Esophagus squamous epithelium (tissue), 5 donors: ENCODE results near the gene TTK. TPM values are rescaled to one million over a fixed set of nuclear protein-coding genes. Genes with fewer than 3 reads are reported as not detected.

Source experiments
- DNase-seq: peaks from one replicate; lab custom pipeline; 2025; lab: John Stamatoyannopoulos, UW
- H3K27ac ChIP-seq, 4 donors: fragments of 200-600 bp; sonication (generic); one replicate each; pipeline ENCODE4 v1.5.1; 2016 to 2019; ENCODE audit warnings: mild to moderate bottlenecking in 1 of 4
- H3K27me3 ChIP-seq, 4 donors: fragments of 200-600 bp; sonication (generic); 1 replicate in 3 of 4; 2 replicates in 1 of 4; pipeline versions ENCODE4 v1.5.1 to v1.6.0; 2017 to 2021; ENCODE audit warnings: antibody characterized with exemption in 1 of 4
- H3K36me3 ChIP-seq, 3 donors: fragments of 200-600 bp; sonication (generic); one replicate each; pipeline ENCODE4 v1.5.1; 2016 to 2019
- H3K4me1 ChIP-seq, 3 donors: fragments of 200-600 bp; sonication (generic); one replicate each; pipeline ENCODE4 v1.5.1; 2017 to 2019
- H3K4me3 ChIP-seq, 4 donors: fragments of 200-600 bp; sonication (generic); 1 replicate in 3 of 4; 2 replicates in 1 of 4; pipeline ENCODE4 v1.5.1; 2016 to 2019; ENCODE audit warnings: mild to moderate bottlenecking in 2 of 4, moderate library complexity in 1 of 4
- H3K9me3 ChIP-seq, 3 donors: fragments of 200-600 bp; sonication (generic); one replicate each; pipeline ENCODE4 v1.5.1; 2016 to 2019
- CTCF ChIP-seq, 6 experiments: fragments of 450-650 bp in 4 of 6; fragments of 200-600 bp in 2 of 6; sonication (generic) in 2 of 6; IDR thresholded peaks; one replicate each; pipeline ENCODE4 v1.5.1; 2016 to 2019; ENCODE audit warnings: antibody characterized with exemption in 6 of 6, mild to moderate bottlenecking in 4 of 6, moderate library complexity in 4 of 6
- POLR2A ChIP-seq, 4 donors: fragments of 450-650 bp; IDR thresholded peaks; one replicate each; pipeline ENCODE4 v1.6.1; 2017; ENCODE audit warnings: antibody characterized with exemption in 4 of 4, mild to moderate bottlenecking in 4 of 4, moderate library complexity in 3 of 4
- WGBS, 2 donors: methylation state at CpG; one replicate each; pipeline ENCODE4 v1.1.5; 2018; 5-methylcytosine and 5-hydroxymethylcytosine counted together
- intact Hi-C: fragments of 100-400 bp; cut with DNase I; formaldehyde crosslinking; loops from one replicate; pipeline ENCODE4 v1.15.0; 2022
- total RNA-seq, 4 donors: library from RNA; depleted of rRNA; stranded (reverse); fragments of >200 nt; gene quantifications; one replicate each; pipeline ENCODE4 v1.1.0, GENCODE V29; 2016
- donor health status: DM: yes; HTN: yes; CAD: no.

TTK gene
- total RNA-seq, 4 donors from 2014 or later: 2.7 to 18.3 (median 9.8) TPM

- TF ChIP-seq POLR2A (IDR thresholded peaks at IDR 0.05) (no peak), CTCF (IDR thresholded peaks at IDR 0.05) (no peak)
- no peaks in the 10 kb centered on the region for H3K27me3 ChIP-seq
- no peak overlapping the region for H3K4me3 ChIP-seq
- no peaks in the 10 kb centered on the region for H3K4me1 ChIP-seq
- peaks cover 0 to 6% (median 0%) of the 10 kb centered on the region in 3 donors for H3K9me3 ChIP-seq
- H3K27ac ChIP-seq: no peak overlapping the region
- DNase-seq: no peak
- intact Hi-C loops: no loop called here
- H3K36me3 ChIP-seq: no peaks in the 10 kb centered on the region
These were observed 33.3 kb upstream of the TTK start for GRCh38 chr6:79971193-79971592.

- 71 to 81% methylated on average over 4 of the region's 4 CpGs for WGBS, 2 donors
- Histone ChIP-seq H3K9me3 (no peaks in the 10 kb centered on the region), H3K36me3 (no peaks in the 10 kb centered on the region), H3K27me3 (no peaks in the 10 kb centered on the region), H3K4me3 (no peak overlapping the region), H3K4me1 (peaks cover 4 to 19% (median 5%) of the 10 kb centered on the region in 3 donors), H3K27ac (no peak overlapping the region)
- intact Hi-C loops: no loop called here
- no peak for TF ChIP-seq POLR2A (IDR thresholded peaks at IDR 0.05)
- no peak for TF ChIP-seq CTCF (IDR thresholded peaks at IDR 0.05)
- no peak for DNase-seq
These were observed 22.8 kb upstream of the TTK start for GRCh38 chr6:79981652-79982051.

GRCh38 chr6:79984261-79984660 lies 20.2 kb upstream of the TTK start:
- Histone ChIP-seq H3K9me3 (no peaks in the 10 kb centered on the region), H3K27ac (peak overlapping the region; percentile 31 to 80 (median 72)), H3K36me3 (no peaks in the 10 kb centered on the region), H3K27me3 (no peaks in the 10 kb centered on the region), H3K4me3 (no peak overlapping the region), H3K4me1 (peaks cover 4 to 19% (median 5%) of the 10 kb centered on the region in 3 donors)
- intact Hi-C loops: no loop called here
- 38 to 39% methylated on average over 1 to 2 of the region's 2 CpGs for WGBS, 2 donors
- peak in 4 of 6 experiments; percentile 19 to 55 (median 39) for TF ChIP-seq CTCF (IDR thresholded peaks at IDR 0.05)
- TF ChIP-seq POLR2A (IDR thresholded peaks at IDR 0.05): no peak
- DNase-seq: no peak

GRCh38 chr6:79985128-79985527 lies 19.3 kb upstream of the TTK start:
- Histone ChIP-seq H3K4me1 (peaks cover 4 to 19% (median 5%) of the 10 kb centered on the region in 3 donors), H3K27me3 (no peaks in the 10 kb centered on the region), H3K27ac (peak overlapping the region in 3 of 4 donors; percentile 69 to 80 (median 76)), H3K4me3 (no peak overlapping the region), H3K9me3 (no peaks in the 10 kb centered on the region), H3K36me3 (no peaks in the 10 kb centered on the region)
- DNase-seq: no peak
- no peak for TF ChIP-seq POLR2A (IDR thresholded peaks at IDR 0.05)
- no peak for TF ChIP-seq CTCF (IDR thresholded peaks at IDR 0.05)
- intact Hi-C loops: no loop called here

GRCh38 chr6:79989641-79990040 lies 14.8 kb upstream of the TTK start:
- Histone ChIP-seq H3K4me1 (peaks cover 2 to 9% (median 3%) of the 10 kb centered on the region in 3 donors), H3K36me3 (no peaks in the 10 kb centered on the region), H3K4me3 (no peak overlapping the region), H3K9me3 (no peaks in the 10 kb centered on the region), H3K27me3 (no peaks in the 10 kb centered on the region), H3K27ac (no peak overlapping the region)
- WGBS, 2 donors: 83 to 93% methylated on average over 1 of the region's 1 CpG
- DNase-seq: no peak
- TF ChIP-seq CTCF (IDR thresholded peaks at IDR 0.05) (no peak), POLR2A (IDR thresholded peaks at IDR 0.05) (no peak)
- intact Hi-C loops: no loop called here
